Activated naive CD8-positive, alpha-beta T cell treated with anti-CD3 and anti-CD28 coated beads, Interleukin-2, amount 50 U/mL, for 24 hours (primary cell): Measurements from ENCODE around the gene ARHGAP33.

Experiments used
- ATAC-seq: fragments of 150-1000 bp; cut with Tn5 transposase; one replicate; pipeline ENCODE4 v1.10.0; 2021
- DNase-seq: peaks from one replicate; pipeline ENCODE4 v3.0.0; 2021
- H3K27ac Mint-ChIP-seq: one replicate; pipeline ENCODE4 v1.8.0; 2021; ENCODE audit warnings: mild to moderate bottlenecking, mixed read lengths
- H3K27me3 Mint-ChIP-seq: one replicate; pipeline ENCODE4 v1.8.0; 2021; ENCODE audit warnings: mixed read lengths
- H3K36me3 Mint-ChIP-seq: one replicate; pipeline ENCODE4 v1.8.0; 2021; ENCODE audit warnings: low read depth, mixed read lengths
- H3K4me1 Mint-ChIP-seq: one replicate; pipeline ENCODE4 v1.8.0; 2021; ENCODE audit warnings: mixed read lengths
- H3K4me3 Mint-ChIP-seq: one replicate; pipeline ENCODE4 v1.8.0; 2021; ENCODE audit warnings: mild to moderate bottlenecking, moderate library complexity, mixed read lengths
- H3K9me3 Mint-ChIP-seq: one replicate; pipeline ENCODE4 v1.8.0; 2021; ENCODE audit warnings: mixed read lengths

ARHGAP33 gene

DNA sequence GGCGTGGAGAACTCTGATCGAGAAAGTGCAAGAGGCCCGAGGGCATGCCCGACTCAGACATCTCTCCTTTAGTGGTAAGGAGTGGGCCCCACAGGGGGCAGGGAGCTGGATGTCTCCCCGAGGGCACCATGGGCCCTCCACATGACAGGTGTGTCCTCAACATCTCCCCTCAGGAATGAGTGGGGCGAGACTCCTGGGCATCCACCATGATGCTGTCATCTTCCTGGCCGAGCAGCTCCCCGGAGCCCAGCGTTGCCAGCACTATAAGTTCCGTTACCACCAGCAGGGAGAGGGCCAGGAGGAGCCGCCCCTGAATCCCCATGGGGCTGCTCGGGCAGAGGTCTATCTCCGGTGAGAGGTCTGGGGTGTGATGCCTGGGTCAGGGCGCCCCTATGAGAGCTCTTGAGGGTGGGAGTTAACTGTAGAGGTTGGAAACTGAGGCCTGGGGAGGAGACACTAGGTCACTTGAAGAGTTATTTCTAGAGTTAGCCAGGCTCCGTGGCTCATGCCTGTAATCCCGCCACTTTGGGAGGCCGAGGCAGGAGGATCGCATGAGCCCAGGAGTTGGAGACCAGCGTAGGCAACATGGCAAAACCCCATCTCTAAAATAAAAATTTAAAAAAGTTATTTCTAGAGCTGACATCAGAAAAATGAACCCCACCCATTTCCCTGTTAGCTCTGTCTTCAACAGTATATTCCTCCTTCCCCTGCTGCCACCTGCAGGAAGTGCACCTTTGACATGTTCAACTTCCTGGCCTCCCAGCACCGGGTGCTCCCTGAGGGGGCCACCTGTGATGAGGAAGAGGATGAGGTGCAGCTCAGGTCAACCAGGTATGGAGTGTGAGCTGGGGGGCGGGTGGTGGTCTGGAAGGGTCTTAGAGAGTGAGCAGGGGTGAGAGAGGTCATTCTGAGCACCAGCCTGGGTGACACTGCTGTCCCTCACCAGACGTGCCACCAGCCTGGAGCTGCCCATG lies 38.2 kb upstream of the ARHGAP33 start:
- H3K27ac Mint-ChIP-seq: peak overlapping the region; percentile 64
- no peaks in the 10 kb centered on the region for H3K27me3 Mint-ChIP-seq
- no peak for ATAC-seq
- no peaks in the 10 kb centered on the region for H3K9me3 Mint-ChIP-seq
- H3K4me1 Mint-ChIP-seq: peaks cover 25% of the 10 kb centered on the region
- H3K36me3 Mint-ChIP-seq: peaks cover 37% of the 10 kb centered on the region
- DNase-seq: peak; percentile 37
- no peak overlapping the region for H3K4me3 Mint-ChIP-seq

DNA sequence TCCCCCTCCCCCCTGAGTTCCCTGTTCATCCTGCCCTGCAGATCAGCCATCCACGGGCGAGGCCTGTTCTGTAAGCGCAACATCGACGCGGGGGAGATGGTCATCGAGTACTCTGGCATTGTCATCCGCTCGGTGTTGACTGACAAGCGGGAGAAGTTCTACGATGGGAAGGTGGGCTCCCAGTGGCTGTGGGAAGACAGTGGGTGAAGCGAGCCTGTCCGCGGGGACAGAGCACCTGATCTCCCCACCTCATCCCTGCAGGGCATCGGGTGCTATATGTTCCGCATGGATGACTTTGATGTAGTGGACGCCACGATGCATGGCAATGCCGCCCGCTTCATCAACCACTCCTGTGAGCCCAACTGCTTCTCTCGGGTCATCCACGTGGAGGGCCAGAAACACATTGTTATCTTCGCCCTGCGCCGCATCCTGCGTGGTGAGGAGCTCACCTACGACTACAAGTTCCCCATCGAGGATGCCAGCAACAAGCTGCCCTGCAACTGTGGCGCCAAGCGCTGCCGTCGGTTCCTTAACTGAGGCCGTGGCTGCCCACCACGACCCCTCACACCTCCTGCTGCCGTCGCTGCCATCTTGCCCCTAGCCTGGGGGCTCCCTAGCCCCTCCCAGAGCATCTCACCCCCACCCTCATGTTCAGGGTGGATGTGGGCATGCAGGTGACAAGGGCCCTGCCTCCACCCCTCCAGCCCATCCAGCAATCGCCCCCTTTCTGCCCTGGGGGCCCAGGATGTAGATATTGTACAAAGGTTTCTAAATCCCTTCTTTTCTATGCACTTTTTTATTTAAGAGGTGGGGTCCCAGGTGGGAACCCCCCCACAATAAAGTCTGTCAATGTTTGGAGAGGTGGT lies 37.1 kb upstream of the ARHGAP33 start:
- Mint-ChIP-seq H3K9me3 (no peaks in the 10 kb centered on the region), H3K36me3 (peaks cover 44% of the 10 kb centered on the region), H3K4me1 (peaks cover 35% of the 10 kb centered on the region), H3K27ac (peak overlapping the region; percentile 69), H3K27me3 (no peaks in the 10 kb centered on the region), H3K4me3 (peak overlapping the region; percentile 17)
- ATAC-seq (no peak), DNase-seq (no peak)

DNA sequence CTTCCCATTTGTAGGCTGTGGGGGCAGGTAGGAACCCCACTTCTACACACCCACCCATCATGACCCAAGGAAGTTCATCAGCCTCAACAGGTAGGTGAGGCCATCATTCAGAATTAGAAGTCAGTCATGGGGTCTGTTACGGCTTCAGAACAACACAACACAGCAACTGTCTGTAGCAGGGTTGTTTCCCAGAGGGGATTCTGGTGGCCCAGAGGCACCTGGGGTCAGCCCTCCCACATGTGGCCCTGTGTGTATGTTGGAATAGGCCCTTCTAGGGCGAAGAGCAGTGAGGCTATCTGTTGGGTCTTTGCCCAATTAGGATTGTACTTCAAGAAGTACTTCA lies 36.5 kb upstream of the ARHGAP33 start:
- Mint-ChIP-seq H3K4me1 (peaks cover 40% of the 10 kb centered on the region), H3K4me3 (peak overlapping the region; percentile 17), H3K9me3 (no peaks in the 10 kb centered on the region), H3K27me3 (no peaks in the 10 kb centered on the region), H3K27ac (peak overlapping the region; percentile 69), H3K36me3 (peaks cover 45% of the 10 kb centered on the region)
- DNase-seq: no peak
- no peak for ATAC-seq

DNA sequence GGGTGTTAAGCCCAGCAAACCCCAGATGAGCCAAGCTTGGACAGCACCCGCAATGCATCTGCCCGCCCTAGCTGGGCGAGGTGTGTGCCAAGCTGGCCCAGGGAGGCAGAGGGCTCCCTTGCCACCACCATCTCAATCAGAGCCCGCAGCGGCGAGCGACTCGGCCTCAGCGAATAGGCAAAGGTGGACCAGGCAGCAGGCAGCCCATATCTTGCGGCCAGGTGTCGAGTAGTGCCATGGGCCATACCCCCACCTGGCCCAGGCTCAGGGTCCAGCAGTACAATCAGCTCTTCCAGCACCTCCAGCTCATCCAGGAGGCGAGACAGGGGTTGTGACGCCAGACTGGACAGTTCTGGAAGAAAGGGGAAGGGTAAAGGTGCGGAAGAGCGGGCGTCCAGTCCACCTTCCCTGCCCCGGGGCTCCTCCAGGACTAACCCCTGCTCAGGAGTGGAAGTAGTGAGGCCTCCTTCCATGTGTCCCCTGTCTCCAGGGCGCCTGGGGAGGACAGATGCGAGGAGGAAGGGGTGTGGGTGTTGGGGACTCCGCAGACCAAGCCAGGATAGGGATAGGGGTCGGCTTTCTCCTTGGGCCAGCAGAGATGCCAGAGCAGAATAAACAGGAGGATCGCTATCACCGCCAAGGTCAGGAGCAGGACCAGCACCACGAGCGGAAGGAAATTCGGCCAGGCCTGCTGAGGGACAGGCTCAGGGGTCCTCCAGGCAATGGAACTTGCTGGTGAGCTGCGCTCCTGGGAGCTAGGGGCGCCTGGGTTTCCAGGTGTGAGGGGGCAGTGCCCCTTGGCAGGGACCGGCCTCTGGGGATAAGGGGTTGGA lies 35.9 kb upstream of the ARHGAP33 start:
- Mint-ChIP-seq H3K4me3 (peak overlapping the region; percentile 97), H3K27me3 (no peaks in the 10 kb centered on the region), H3K27ac (peak overlapping the region; percentile 57), H3K36me3 (peaks cover 41% of the 10 kb centered on the region), H3K9me3 (no peaks in the 10 kb centered on the region), H3K4me1 (peaks cover 45% of the 10 kb centered on the region)
- ATAC-seq (no peak), DNase-seq (no peak)

DNA sequence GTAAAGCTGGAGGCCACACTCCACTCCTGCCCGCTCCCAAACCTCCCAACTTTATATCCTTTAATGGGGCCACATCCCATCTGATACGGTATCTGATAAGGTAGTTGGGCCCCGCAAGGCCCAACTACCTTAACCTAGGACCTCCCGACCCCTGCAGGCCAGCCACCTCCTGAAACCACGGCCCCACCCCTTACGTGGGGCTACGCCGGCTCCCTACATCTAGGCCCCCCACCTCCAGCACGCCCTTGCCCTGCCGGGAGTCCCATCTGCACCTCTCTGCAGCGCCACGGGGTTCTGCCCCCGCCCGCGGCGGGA lies 35.3 kb upstream of the ARHGAP33 start:
- Mint-ChIP-seq H3K9me3 (no peaks in the 10 kb centered on the region), H3K4me1 (peaks cover 49% of the 10 kb centered on the region), H3K27ac (no peak overlapping the region), H3K4me3 (peak overlapping the region; percentile 97), H3K36me3 (peaks cover 36% of the 10 kb centered on the region), H3K27me3 (no peaks in the 10 kb centered on the region)
- DNase-seq (no peak), ATAC-seq (peak; percentile 13)

DNA sequence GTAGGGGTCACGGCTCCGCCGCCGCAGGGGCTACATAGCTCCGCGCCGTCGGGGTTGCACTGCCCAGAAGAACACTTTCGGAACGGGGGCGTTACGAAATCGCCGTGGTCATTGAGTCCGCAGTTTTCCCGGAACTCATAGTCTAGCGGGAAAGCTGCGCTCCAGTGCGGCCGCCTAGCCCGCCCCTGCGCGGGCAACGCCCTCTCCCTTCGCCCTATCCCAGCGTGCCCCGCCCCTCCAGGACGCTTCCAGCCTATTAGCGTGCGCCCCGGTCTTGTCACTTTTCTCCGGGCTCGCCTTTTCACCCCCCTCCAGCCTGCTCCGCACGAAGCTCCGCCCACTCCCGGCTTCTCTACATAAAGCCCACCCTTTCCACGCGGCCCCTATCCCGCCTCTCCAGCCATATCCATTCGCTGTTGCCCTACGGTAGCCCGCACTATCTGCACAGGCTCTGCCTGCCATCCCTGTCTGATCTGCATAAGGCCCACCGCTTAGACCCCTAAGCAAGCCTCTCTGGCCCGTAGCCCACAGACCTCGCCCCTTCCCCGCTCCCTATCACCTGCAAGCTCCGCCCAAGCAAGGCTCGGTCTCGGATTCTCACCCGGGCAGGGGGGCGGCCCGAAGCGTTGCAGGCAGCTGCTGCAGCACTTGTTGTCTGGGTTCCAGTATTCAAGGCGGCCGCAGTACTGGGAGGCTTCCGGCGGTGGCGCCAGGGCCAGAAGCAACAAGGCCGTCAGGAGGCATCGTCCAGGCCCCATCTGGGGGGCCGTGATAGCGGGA lies 34.8 kb upstream of the ARHGAP33 start:
- Mint-ChIP-seq H3K4me3 (peak overlapping the region; percentile 97), H3K36me3 (peaks cover 37% of the 10 kb centered on the region), H3K27ac (peak overlapping the region; percentile 92), H3K9me3 (no peaks in the 10 kb centered on the region), H3K27me3 (no peaks in the 10 kb centered on the region), H3K4me1 (peaks cover 53% of the 10 kb centered on the region)
- DNase-seq (peak; percentile 97), ATAC-seq (peak; percentile 70)

DNA sequence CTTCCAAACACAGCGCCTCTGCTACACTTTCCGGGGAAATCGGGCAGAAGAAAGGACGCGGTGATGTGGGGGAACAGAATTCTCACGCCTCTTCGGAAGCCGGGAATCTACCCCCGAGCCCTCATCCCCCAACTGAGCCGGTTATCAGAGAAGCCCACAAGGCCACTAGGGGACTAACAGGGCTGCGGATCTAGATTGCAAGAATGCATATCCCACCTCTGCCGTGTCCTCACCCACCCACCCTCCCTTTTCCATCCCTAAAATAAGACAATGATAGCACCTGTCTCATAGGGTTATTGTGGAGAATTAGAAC lies 34.2 kb upstream of the ARHGAP33 start:
- Mint-ChIP-seq H3K27ac (peak overlapping the region; percentile 92), H3K4me3 (peak overlapping the region; percentile 97), H3K4me1 (peaks cover 59% of the 10 kb centered on the region), H3K9me3 (no peaks in the 10 kb centered on the region), H3K36me3 (peaks cover 36% of the 10 kb centered on the region), H3K27me3 (no peaks in the 10 kb centered on the region)
- DNase-seq (no peak), ATAC-seq (no peak)

DNA sequence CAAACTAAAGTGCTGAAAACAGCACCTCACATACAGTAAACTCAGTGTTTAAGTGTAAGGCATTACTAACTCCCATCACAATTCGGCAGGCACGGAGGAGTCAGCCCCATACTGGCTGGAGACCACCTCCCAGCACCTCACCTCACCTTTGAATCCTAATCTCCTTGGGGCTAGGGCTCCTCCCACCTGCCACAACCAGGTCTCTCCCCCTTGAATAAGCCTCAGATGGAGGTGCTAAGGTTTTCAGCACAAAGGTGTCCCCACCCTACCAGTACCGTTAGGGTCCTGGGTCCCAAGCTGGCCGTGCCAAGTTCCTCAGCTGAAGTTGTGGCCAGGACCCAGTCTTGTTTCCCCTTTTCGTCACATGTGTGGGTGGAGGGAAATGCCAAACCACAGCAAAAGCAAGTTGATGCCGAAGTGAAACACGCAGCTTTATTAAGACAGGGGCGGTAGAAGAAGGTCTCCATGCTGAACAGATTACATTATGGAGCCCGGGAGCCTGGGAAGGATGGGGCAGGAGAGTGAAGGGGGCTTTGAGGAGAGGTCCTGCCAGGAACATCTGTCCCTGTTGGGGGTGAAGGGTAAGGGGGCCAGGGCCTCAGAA lies 33.1 kb upstream of the ARHGAP33 start, which contains the start of gene IGFLR1:
Gene IGFLR1 (minus strand): TSS at position 332 of the 604 bp plus-strand sequence. CDS start 1,272 bp downstream, outside the sequence.
- peaks cover 31% of the 10 kb centered on the region for H3K36me3 Mint-ChIP-seq
- DNase-seq (peak; percentile 86), ATAC-seq (peak; percentile 6)

DNA sequence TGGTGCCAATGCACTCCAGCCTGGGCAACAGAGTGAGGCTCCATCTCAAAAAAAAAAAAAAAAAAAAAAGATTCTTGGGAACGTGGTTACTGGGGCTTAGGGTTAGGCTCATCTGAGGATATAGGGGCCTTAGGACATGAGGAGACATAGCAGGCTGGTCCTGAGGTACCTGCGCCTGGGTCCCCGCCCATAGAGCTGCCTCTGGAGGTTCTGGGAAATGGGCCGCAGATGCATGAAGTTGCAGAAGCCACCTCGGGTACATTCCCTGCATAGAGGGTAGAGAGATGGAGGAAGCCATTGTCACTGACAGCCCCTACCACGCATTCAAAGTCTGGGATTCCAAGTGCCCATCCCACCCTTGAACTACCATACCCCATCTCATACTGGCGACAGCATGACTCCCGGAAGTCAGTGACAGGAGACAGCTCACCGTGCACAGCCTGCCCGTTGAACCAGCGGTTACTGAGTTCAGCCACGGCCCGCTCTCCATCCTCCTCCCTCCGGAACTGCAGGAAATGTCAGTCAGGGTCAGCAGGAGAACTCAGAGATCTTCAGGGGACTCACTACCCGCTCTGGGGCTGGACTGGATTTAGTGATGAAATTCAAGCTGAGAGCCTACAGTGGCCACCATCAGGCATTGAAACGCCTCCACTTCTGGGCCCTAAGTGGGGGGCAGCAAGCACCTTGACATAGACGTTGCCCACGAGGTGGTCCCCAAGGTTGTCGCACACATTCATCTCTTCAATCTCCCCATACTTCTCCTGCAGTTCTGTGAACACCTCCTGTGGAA lies 31.5 kb upstream of the ARHGAP33 start:
- H3K27ac Mint-ChIP-seq: peak overlapping the region; percentile 99
- DNase-seq (no peak), ATAC-seq (no peak)
- H3K36me3 Mint-ChIP-seq: peaks cover 26% of the 10 kb centered on the region
- H3K4me3 Mint-ChIP-seq: peak overlapping the region; percentile 97
- no peaks in the 10 kb centered on the region for H3K27me3 Mint-ChIP-seq
- peaks cover 64% of the 10 kb centered on the region for H3K4me1 Mint-ChIP-seq
- no peaks in the 10 kb centered on the region for H3K9me3 Mint-ChIP-seq

More for the DNA sequence above, 33.1 kb upstream of the ARHGAP33 start, which contains the start of gene IGFLR1:
- Mint-ChIP-seq H3K4me3 (peak within 1 kb of the TSS; percentile 97), H3K4me1 (peaks cover 58% of the 10 kb centered on the region), H3K27me3 (no peaks in the 10 kb centered on the region), H3K9me3 (no peaks in the 10 kb centered on the region), H3K27ac (peak within 1 kb of the TSS; percentile 99)

DNA sequence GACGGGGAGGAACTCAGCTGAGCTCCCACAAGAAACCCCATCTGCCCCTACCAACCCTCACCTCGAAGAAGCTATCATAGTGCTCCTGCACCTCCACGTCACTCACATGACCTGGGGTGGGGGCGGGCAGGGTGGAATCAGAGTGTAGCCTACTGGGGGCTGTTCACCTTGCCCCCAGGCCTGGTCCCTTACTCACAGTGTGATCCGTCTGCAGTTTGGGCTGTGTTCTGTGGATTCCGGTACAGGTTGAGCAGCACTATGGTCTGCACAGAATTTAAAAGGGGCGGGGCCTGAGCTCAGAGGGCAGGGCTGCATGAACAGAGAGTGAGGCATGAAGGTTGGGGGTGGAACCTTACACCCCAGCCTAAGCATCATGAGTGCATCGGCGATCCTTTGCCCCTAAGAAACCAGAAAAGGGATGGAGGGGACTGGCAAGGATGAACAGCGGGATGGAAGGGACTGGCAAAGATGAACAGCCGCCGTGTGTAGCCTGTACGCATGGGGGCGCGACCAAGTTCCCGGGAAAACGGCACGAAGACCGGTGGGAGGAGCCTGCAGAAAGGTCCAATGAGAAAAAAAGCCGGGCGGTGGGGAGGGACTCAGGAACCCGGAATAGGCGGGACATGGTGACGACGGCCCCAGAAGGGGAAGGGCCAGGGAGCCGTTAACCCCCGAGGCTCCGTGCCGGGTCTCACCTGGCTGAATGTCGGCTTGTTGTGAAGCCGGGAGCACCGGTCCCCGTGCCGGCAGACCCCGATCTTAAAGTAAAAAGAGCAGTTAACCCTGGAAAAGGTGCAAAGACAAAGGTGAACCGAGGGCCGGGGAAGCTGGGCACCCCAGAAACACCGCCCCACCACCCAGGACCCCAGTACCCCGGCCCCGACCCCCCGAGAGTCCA lies 30.7 kb upstream of the ARHGAP33 start:
- peak overlapping the region; percentile 97 for H3K4me3 Mint-ChIP-seq
- no peaks in the 10 kb centered on the region for H3K27me3 Mint-ChIP-seq
- peaks cover 66% of the 10 kb centered on the region for H3K4me1 Mint-ChIP-seq
- H3K9me3 Mint-ChIP-seq: no peaks in the 10 kb centered on the region
- peak overlapping the region; percentile 99 for H3K27ac Mint-ChIP-seq
- peaks cover 24% of the 10 kb centered on the region for H3K36me3 Mint-ChIP-seq
- DNase-seq (peak; percentile 94), ATAC-seq (peak; percentile 42)

DNA sequence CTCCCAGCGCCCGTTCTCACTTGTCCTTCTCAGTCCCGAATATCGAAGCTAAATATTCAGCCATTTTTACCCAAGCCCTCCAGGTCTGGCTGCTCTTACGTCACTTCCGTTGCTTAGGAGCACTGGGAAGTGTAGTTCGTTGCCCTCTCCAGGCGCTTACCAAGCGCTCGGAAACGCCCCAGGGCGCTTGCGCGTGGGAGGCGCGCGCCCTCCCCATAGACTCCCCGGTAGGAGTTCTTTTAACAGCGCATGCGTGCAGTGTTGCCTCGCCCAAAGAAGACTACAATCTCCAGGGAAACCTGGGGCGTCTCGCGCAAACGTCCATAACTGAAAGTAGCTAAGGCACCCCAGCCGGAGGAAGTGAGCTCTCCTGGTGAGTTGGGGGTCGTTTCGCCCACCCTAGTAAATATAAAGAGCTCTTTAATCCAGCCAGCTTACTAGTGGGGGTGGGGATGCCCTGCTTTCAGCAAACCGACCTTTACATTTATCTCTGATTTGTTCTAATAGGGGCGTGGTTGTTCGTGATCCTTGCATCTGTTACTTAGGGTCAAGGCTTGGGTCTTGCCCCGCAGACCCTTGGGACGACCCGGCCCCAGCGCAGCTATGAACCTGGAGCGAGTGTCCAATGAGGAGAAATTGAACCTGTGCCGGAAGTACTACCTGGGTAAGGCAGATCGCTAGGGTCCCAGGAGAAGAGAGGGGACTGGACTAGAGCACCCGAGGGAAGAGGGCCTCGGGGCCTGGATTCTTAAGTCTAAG lies 29.9 kb upstream of the ARHGAP33 start, which contains the start of the genes PSENEN and U2AF1L4:
Gene PSENEN (plus strand): TSS at position 324 of the 759 bp plus-strand sequence. CDS start 280 bp downstream, at position 604.
Gene U2AF1L4 (minus strand): TSS at position 91 of the 759 bp plus-strand sequence. CDS start 27 bp downstream, at position 64.
- ATAC-seq: peak; percentile 58
- Mint-ChIP-seq H3K4me1 (peaks cover 63% of the 10 kb centered on the region), H3K27me3 (no peaks in the 10 kb centered on the region), H3K36me3 (peaks cover 24% of the 10 kb centered on the region), H3K27ac (peak within 1 kb of the TSS; percentile 99), H3K9me3 (no peaks in the 10 kb centered on the region), H3K4me3 (peak within 1 kb of the TSS; percentile 97)
- peak; percentile 94 for DNase-seq
